Measurements from ENCODE around the gene ARMH3.

ARMH3 gene

GRCh38 chr10:101816376-101816775 lies 239.6 kb downstream of the ARMH3 start:
- DNase-seq (ENCODE audit: low read depth in 3 of 3, low spot score in 1 of 3), result no peak

- DNase-seq (ENCODE audit: low read depth in 3 of 3, low spot score in 1 of 3), result no peak
Measured at GRCh38 chr10:101814466-101815071, 241.4 kb downstream of the ARMH3 start.

GRCh38 chr10:101812606-101813005 lies 243.4 kb downstream of the ARMH3 start:
- DNase-seq (ENCODE audit: low read depth in 3 of 3, low spot score in 1 of 3), result no peak

DNA sequence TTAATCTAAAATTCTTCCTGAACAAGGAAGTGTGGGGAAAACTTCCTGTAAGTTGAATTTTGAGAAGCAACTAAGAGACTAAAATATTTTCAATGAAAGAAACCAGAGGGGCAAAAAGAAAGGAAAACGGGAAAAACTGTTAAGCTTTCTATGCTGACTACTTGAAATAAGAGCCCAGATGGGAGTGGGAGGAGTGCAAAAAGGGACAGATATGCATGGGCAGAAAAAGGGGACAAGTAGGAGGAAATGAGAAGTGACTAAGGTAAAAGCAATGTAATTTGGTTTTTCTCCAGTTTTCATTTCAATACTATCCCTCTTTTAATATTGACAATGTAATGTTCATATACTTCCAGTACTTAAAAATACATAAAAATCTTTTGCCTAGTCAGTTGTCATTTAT lies 248.8 kb downstream of the ARMH3 start:
- DNase-seq (ENCODE audit: low read depth in 3 of 3, low spot score in 1 of 3), result no peak

- no peak for DNase-seq (ENCODE audit: low read depth in 3 of 3, low spot score in 1 of 3)
Measured at GRCh38 chr10:101803511-101803910, 252.5 kb downstream of the ARMH3 start.

GRCh38 chr10:101797403-101798059 lies 258.4 kb downstream of the ARMH3 start:
- no peak for DNase-seq (ENCODE audit: low read depth in 3 of 3, low spot score in 1 of 3)
